SK-MEL-5 (cell line): Measurements from ENCODE around the gene GSTM4. TPM values are rescaled to one million over a fixed set of nuclear protein-coding genes. Genes with fewer than 3 reads are reported as not detected.

Experiments
- DNase-seq: peaks from one replicate; pipeline ENCODE4 v3.0.0-alpha.2; 2016; ENCODE audit warnings: low read depth, low spot score
- in situ Hi-C: cut with HindIII; loops from 2 replicates; pipeline ENCODE4 v1.10.0; 2016; ENCODE audit warnings: low sequenced_read_pairs, high pct_unique_total_duplicates, low pct_unique_long_range_greater_than_20kb
- total RNA-seq: library from RNA; depleted of rRNA; stranded (reverse); fragments of >200 nt; shearing (Covaris generic); gene quantifications from 2 replicates; pipeline ENCODE4 v1.2.3, GENCODE V29; 2014

The GSTM4 gene
- total RNA-seq, 1 experiment from 2014 or later: 32.1 TPM

GRCh38 chr1:109634292-109634691, 21.6 kb upstream of the GSTM4 start:
- in situ Hi-C loops: no loop called here
- DNase-seq: no peak

- in situ Hi-C loops: no loop called here
- DNase-seq: no peak
Measured at GRCh38 chr1:109634771-109635750, 20.8 kb upstream of the GSTM4 start.

GRCh38 chr1:109635862-109636200, 20.1 kb upstream of the GSTM4 start:
- in situ Hi-C loops: no loop called here
- no peak for DNase-seq

- no peak for DNase-seq
- in situ Hi-C loops: no loop called here
Measured at GRCh38 chr1:109636201-109636952, 19.5 kb upstream of the GSTM4 start.

GRCh38 chr1:109637446-109637845, 18.5 kb upstream of the GSTM4 start:
- no peak for DNase-seq
- in situ Hi-C loops: no loop called here

GRCh38 chr1:109639063-109639840, 16.6 kb upstream of the GSTM4 start:
- no peak for DNase-seq
- in situ Hi-C loops: no loop called here

- no peak for DNase-seq
- in situ Hi-C loops: no loop called here
Measured at GRCh38 chr1:109639841-109640184, 16.1 kb upstream of the GSTM4 start.

- DNase-seq: peak; percentile 74
- in situ Hi-C loops: no loop called here
Measured at GRCh38 chr1:109640285-109640865, 15.5 kb upstream of the GSTM4 start.

- in situ Hi-C loops: no loop called here
- no peak for DNase-seq
Measured at GRCh38 chr1:109641078-109641740, 14.7 kb upstream of the GSTM4 start.

- no peak for DNase-seq
- in situ Hi-C loops: no loop called here
Measured at GRCh38 chr1:109641861-109642260, 14.0 kb upstream of the GSTM4 start.

GRCh38 chr1:109642626-109643025, 13.3 kb upstream of the GSTM4 start:
- in situ Hi-C loops: no loop called here
- no peak for DNase-seq

GRCh38 chr1:109643385-109644230, 12.3 kb upstream of the GSTM4 start:
- in situ Hi-C loops: no loop called here
- DNase-seq: peak; percentile 71

GRCh38 chr1:109644670-109645069, 11.2 kb upstream of the GSTM4 start:
- in situ Hi-C loops: no loop called here
- no peak for DNase-seq

GRCh38 chr1:109649491-109649914, 6.4 kb upstream of the GSTM4 start:
- in situ Hi-C loops: no loop called here
- DNase-seq: peak; percentile 63

- no peak for DNase-seq
- in situ Hi-C loops: no loop called here
Measured at GRCh38 chr1:109650609-109651008, 5.3 kb upstream of the GSTM4 start.

GRCh38 chr1:109652402-109652801, 3.5 kb upstream of the GSTM4 start:
- no peak for DNase-seq
- in situ Hi-C loops: no loop called here
